PC-3 (cell line): ENCODE results near the gene RC3H2.

Experiments used
- EZH2 ChIP-seq: fragments of 300-600 bp; sonication (generic); IDR thresholded peaks from one replicate; pipeline ENCODE4 v1.6.1; 2017; ENCODE audit warnings: antibody characterized with exemption, mild to moderate bottlenecking, low read length; ENCODE audit not compliant: unreplicated experiment
- TF ChIP-seq, protein P1 (sequence below): fragments of 300-600 bp; sonication (generic); conservative IDR thresholded peaks from 2 replicates; pipeline ENCODE4 v1.5.1; 2017; ENCODE audit warnings: antibody characterized with exemption, low read depth, mild to moderate bottlenecking, low read length

- TF ChIP-seq, protein P1, sequence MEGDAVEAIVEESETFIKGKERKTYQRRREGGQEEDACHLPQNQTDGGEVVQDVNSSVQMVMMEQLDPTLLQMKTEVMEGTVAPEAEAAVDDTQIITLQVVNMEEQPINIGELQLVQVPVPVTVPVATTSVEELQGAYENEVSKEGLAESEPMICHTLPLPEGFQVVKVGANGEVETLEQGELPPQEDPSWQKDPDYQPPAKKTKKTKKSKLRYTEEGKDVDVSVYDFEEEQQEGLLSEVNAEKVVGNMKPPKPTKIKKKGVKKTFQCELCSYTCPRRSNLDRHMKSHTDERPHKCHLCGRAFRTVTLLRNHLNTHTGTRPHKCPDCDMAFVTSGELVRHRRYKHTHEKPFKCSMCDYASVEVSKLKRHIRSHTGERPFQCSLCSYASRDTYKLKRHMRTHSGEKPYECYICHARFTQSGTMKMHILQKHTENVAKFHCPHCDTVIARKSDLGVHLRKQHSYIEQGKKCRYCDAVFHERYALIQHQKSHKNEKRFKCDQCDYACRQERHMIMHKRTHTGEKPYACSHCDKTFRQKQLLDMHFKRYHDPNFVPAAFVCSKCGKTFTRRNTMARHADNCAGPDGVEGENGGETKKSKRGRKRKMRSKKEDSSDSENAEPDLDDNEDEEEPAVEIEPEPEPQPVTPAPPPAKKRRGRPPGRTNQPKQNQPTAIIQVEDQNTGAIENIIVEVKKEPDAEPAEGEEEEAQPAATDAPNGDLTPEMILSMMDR, result no peak
- no peak for TF ChIP-seq EZH2
Measured at GRCh38 chr9:122863407-122863806, 41.8 kb downstream of the RC3H2 start.
